ENCODE data around the gene DLG4. TPM values are rescaled to one million over a fixed set of nuclear protein-coding genes. Genes with fewer than 3 reads are reported as not detected.

Gene DLG4
- total RNA-seq, 4 donors from 2014 or later: 2.7 to 7.7 (median 4.7) TPM

- no peak for DNase-seq (ENCODE audit: low spot score in 2 of 2)
- no peak overlapping the region for H3K4me3 ChIP-seq (ENCODE audit: low read depth, poor library complexity, severe bottlenecking)
- intact Hi-C loops (cut with DNase I; ENCODE audit: low total_unique reads): no loop called here
- 94 to 95% methylated on average over 14 to 16 of the region's 16 CpGs for WGBS, 2 donors
- no peak for TF ChIP-seq POLR2A (IDR thresholded peaks at IDR 0.05)
- TF ChIP-seq CTCF (IDR thresholded peaks at IDR 0.05): no peak
Measured at GRCh38 chr17:7203391-7203790, 16.2 kb downstream of the DLG4 start.

- intact Hi-C loops (cut with DNase I; ENCODE audit: low total_unique reads): no loop called here
- H3K4me3 ChIP-seq (ENCODE audit: low read depth, poor library complexity, severe bottlenecking): no peak overlapping the region
- TF ChIP-seq POLR2A (IDR thresholded peaks at IDR 0.05): no peak
- no peak for TF ChIP-seq CTCF (IDR thresholded peaks at IDR 0.05)
- 91 to 92% methylated on average over 22 of the region's 22 CpGs for WGBS, 2 donors
- no peak for DNase-seq (ENCODE audit: low spot score in 2 of 2)
Measured at GRCh38 chr17:7196651-7197401, 22.8 kb downstream of the DLG4 start.

- DNase-seq (ENCODE audit: low spot score in 2 of 2): no peak
- 89 to 95% methylated on average over 9 to 10 of the region's 12 CpGs for WGBS, 2 donors
- intact Hi-C loops (cut with DNase I; ENCODE audit: low total_unique reads): no loop called here
- H3K4me3 ChIP-seq (ENCODE audit: low read depth, poor library complexity, severe bottlenecking): no peak overlapping the region
- TF ChIP-seq POLR2A (IDR thresholded peaks at IDR 0.05) (no peak), CTCF (IDR thresholded peaks at IDR 0.05) (no peak)
Measured at GRCh38 chr17:7195971-7196370, 23.7 kb downstream of the DLG4 start.

DNA sequence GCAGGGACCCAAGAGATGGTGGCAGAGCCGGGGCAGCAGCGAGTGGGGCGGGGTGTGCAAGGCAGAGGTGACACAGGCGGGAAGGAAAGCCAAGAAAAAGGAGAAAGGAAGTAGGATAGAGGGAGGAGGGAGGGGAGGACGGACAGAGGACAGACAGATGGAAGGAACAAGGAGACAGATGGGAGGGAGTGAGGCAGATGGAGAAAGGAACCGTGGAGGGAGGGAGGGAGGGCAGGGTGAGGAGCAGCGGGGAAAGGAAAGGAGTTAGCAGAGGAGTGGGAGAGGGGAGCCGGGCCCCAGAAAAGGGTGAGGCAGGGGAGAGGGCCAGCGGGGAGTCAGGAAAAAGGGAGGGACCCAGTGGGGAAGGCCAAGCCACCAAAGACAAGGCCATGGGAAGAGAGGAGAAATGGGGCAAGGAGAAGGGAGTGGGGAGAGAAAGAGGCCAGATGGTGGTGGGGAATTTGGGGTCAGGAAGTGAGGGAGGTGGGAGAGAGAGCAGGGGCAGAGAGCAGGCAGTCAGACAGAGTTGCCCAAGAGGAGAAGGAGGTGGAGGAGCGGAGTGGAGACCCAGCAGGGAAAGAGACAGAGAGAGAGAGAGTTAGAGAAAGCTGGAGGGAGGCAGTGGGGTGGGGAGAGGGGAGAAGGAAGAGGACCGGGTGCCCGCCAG is 27.2 kb downstream of the DLG4 start:
- intact Hi-C loops (cut with DNase I; ENCODE audit: low total_unique reads): no loop called here
- WGBS, 2 donors: 79 to 81% methylated on average over 12 of the region's 12 CpGs
- H3K4me3 ChIP-seq (ENCODE audit: low read depth, poor library complexity, severe bottlenecking): no peak overlapping the region
- no peak for DNase-seq (ENCODE audit: low spot score in 2 of 2)
- TF ChIP-seq POLR2A (IDR thresholded peaks at IDR 0.05) (no peak), CTCF (IDR thresholded peaks at IDR 0.05) (no peak)

DNA sequence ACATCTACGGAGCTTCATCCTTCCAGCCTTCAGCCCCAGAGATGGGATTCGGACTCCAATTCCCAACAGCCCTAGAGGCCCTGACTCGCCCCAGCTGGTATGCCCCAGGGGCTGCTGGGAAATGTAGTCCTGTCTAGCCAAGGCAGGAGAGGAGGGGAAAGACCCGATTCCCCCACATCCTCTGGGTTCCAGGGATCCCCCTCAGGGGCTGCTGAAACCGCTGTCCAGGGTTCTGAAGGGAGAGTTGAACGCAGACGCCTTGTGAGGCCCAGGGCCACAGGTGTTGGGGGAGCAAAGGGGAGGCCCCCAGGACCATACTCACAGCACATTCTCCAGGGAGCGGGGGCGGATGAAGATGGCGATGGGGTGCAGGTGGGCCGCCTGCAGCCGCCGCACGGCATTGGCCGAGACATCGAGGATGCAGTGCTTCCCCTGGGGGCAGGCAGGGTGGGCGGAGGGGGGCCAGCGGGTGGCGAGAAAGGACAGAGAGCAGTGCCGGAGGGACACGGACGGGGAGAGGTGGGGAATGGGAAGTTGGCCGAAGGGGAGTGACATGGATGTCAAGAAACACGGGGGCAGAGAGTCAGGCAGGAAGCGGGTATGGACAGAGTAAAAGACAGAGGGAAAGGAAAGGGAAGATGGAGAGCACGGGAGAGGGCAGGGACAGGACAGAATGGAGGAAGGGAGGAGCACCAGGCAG is 27.9 kb downstream of the DLG4 start:
- intact Hi-C loops (cut with DNase I; ENCODE audit: low total_unique reads): no loop called here
- no peak for DNase-seq (ENCODE audit: low spot score in 2 of 2)

More for the DNA sequence above, 27.9 kb downstream of the DLG4 start:
- 78 to 82% methylated on average over 25 to 26 of the region's 26 CpGs for WGBS, 2 donors
- TF ChIP-seq CTCF (IDR thresholded peaks at IDR 0.05): no peak
- TF ChIP-seq POLR2A (IDR thresholded peaks at IDR 0.05): no peak
- H3K4me3 ChIP-seq (ENCODE audit: low read depth, poor library complexity, severe bottlenecking): no peak overlapping the region
